ENCODE data around the gene UTP4. TPM values are rescaled to one million over a fixed set of nuclear protein-coding genes. Genes with fewer than 3 reads are reported as not detected.
"Not testable (repeated sequence)": the region's sequence is repeated elsewhere in the genome, so short reads cannot be mapped to it uniquely, and the experiment has no call there.

Gene UTP4
- total RNA-seq, 1 donor from 2014 or later = 18.1 TPM

GRCh38 chr16:69127966-69128510 lies 4.4 kb upstream of the UTP4 start:
- DNase-seq (ENCODE audit: low read depth) = no peak

- no peak for DNase-seq (ENCODE audit: low read depth)
Observed at GRCh38 chr16:69130461-69130860, 2.0 kb upstream of the UTP4 start.

- no peak for DNase-seq (ENCODE audit: low read depth)
Observed at GRCh38 chr16:69131167-69131838, 1.1 kb upstream of the UTP4 start.

GRCh38 chr16:69131839-69132423 lies 518 bp upstream of the UTP4 start:
- peak; percentile 73 for DNase-seq (ENCODE audit: low read depth)

GRCh38 chr16:69133373-69133954 lies 1.0 kb downstream of the UTP4 start:
- no peak for DNase-seq (ENCODE audit: low read depth)

- DNase-seq (ENCODE audit: low read depth) = no peak
Observed at GRCh38 chr16:69138608-69139007, 6.2 kb downstream of the UTP4 start.

GRCh38 chr16:69139464-69139863 lies 7.0 kb downstream of the UTP4 start:
- DNase-seq (ENCODE audit: low read depth) = not testable (repeated sequence)

GRCh38 chr16:69141014-69141413 lies 8.6 kb downstream of the UTP4 start:
- DNase-seq (ENCODE audit: low read depth) = no peak

- DNase-seq (ENCODE audit: low read depth) = no peak
Observed at GRCh38 chr16:69141936-69142335, 9.5 kb downstream of the UTP4 start.

GRCh38 chr16:69143116-69143515 lies 10.7 kb downstream of the UTP4 start:
- no peak for DNase-seq (ENCODE audit: low read depth)

- peak; percentile 68 for DNase-seq (ENCODE audit: low read depth)
Observed at GRCh38 chr16:69145658-69146057, 13.2 kb downstream of the UTP4 start.

- not testable (repeated sequence) for DNase-seq (ENCODE audit: low read depth)
Observed at GRCh38 chr16:69149621-69150020, 17.2 kb downstream of the UTP4 start.

- DNase-seq (ENCODE audit: low read depth) = peak; percentile 77
Observed at GRCh38 chr16:69150146-69150865, 17.9 kb downstream of the UTP4 start.

- no peak for DNase-seq (ENCODE audit: low read depth)
Observed at GRCh38 chr16:69157196-69157595, 24.7 kb downstream of the UTP4 start.

GRCh38 chr16:69160192-69160591 lies 27.7 kb downstream of the UTP4 start:
- no peak for DNase-seq (ENCODE audit: low read depth)

- no peak for DNase-seq (ENCODE audit: low read depth)
Observed at GRCh38 chr16:69165584-69165983, 33.1 kb downstream of the UTP4 start.

- no peak for DNase-seq (ENCODE audit: low read depth)
Observed at GRCh38 chr16:69166221-69166833, 33.9 kb downstream of the UTP4 start.

GRCh38 chr16:69166946-69167930 lies 34.8 kb downstream of the UTP4 start:
- no peak for DNase-seq (ENCODE audit: low read depth)

GRCh38 chr16:69169051-69169450 lies 36.6 kb downstream of the UTP4 start:
- DNase-seq (ENCODE audit: low read depth) = no peak
